Omental fat pad (tissue), 4 donors: ENCODE results near the gene GABRE. TPM values are rescaled to one million over a fixed set of nuclear protein-coding genes. Genes with fewer than 3 reads are reported as not detected.

ENCODE experiments used
- ATAC-seq: fragments of 150-250 bp; one replicate; pipeline ENCODE4 v1.9.1; 2016; ENCODE audit warnings: mild to moderate bottlenecking, moderate library complexity; ENCODE audit not compliant: low FRiP score
- DNase-seq: peaks from one replicate; pipeline ENCODE4 v3.0.0-alpha.2; 2019; ENCODE audit warnings: low spot score
- CTCF ChIP-seq, 3 donors: fragments of 450-650 bp; IDR thresholded peaks; one replicate each; pipeline ENCODE4 v1.5.1; 2016 to 2017; ENCODE audit warnings: antibody characterized with exemption in 3 of 3, mild to moderate bottlenecking in 3 of 3, moderate library complexity in 2 of 3
- total RNA-seq, 4 donors: library from RNA; depleted of rRNA; stranded (reverse); fragments of >200 nt; gene quantifications; one replicate each; pipeline ENCODE4 v1.1.0, GENCODE V29; 2016

GABRE gene
- total RNA-seq, 4 donors from 2014 or later: 93.3 to 306 (median 153) TPM

DNA sequence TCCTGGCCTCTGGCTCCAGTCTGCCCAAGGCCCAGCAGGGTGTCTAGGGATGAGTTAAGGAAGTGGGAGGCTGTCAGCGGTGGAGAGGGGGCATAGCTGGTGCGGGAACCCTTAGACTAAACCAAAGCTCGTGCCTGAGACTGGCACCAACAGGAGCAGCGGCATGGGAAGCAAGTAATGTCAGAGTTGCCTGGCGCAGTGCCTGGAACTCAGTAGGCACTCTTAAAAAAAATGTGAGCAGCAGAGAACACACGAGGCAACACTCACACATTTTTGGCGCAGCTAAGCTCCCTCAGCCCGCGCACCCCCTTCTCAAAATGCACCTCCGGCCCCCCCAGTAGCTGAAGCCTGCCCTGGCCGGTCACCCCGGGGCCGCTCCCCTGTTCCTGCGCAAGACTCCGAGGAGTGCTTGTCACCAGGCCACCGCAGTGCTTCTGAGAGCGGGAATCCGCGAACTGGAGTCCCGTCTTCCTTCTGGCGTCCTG is 583 bp downstream of the GABRE start:
- DNase-seq (no peak), ATAC-seq (no peak)
- TF ChIP-seq CTCF (IDR thresholded peaks at IDR 0.05): no peak

GRCh38 chrX:151973060-151973661 is 1.3 kb downstream of the GABRE start:
- DNase-seq (no peak), ATAC-seq (no peak)
- no peak for TF ChIP-seq CTCF (IDR thresholded peaks at IDR 0.05)

- no peak for TF ChIP-seq CTCF (IDR thresholded peaks at IDR 0.05)
- DNase-seq (no peak), ATAC-seq (peak; percentile 74)
These were observed 3.8 kb downstream of the GABRE start for GRCh38 chrX:151970661-151971060.

- ATAC-seq: no peak
- TF ChIP-seq CTCF (IDR thresholded peaks at IDR 0.05): no peak
- DNase-seq: no peak
These were observed 4.4 kb downstream of the GABRE start for GRCh38 chrX:151970027-151970426.

DNA sequence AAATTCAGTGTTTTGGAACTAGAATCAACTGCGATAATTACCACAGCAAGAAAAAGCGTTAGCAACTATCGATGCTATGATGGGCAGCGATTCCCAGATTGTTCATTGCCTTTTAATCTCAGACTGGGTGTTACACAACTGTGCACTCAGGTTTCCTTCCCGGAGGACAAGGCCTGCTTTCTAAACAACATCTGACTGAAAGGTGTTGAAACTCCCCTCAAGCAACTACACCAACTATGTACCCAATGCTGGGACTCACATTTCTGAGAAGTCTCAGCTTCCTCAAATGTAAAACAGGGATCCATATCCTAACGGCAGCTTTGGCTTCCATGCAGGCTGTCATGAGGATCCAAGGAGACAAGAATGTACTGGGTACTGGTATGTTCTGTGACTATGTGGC is 8.2 kb downstream of the GABRE start:
- DNase-seq: no peak
- no peak for TF ChIP-seq CTCF (IDR thresholded peaks at IDR 0.05)
- no peak for ATAC-seq

- DNase-seq (no peak), ATAC-seq (no peak)
- TF ChIP-seq CTCF (IDR thresholded peaks at IDR 0.05): no peak
These were observed 12.4 kb downstream of the GABRE start for GRCh38 chrX:151962034-151962433.

DNA sequence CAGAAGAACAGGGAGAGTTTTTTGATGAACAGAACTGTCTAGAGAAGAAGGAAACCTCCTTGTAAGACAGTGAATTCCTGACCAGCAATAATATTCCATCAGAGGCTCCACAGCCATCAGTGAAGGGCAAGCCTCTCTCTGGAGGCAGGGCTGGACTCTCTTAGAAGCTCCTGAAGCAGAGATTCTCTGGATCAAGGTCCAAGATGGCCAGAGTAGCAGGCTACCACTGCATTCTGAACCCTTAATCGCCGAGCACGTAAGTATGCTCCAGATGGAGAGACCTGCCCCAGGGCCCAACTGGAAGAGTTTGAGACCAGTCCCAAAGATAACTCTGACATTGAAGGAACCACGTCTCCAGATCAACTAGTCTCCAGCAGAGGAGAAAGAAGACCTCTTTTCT is 16.4 kb downstream of the GABRE start:
- TF ChIP-seq CTCF (IDR thresholded peaks at IDR 0.05): no peak
- DNase-seq (no peak), ATAC-seq (no peak)
